ENCODE data around the gene GMDS. TPM values are rescaled to one million over a fixed set of nuclear protein-coding genes. Genes with fewer than 3 reads are reported as not detected.

The GMDS gene
- total RNA-seq, 1 donor from 2014 or later, result 27.0 TPM

DNA sequence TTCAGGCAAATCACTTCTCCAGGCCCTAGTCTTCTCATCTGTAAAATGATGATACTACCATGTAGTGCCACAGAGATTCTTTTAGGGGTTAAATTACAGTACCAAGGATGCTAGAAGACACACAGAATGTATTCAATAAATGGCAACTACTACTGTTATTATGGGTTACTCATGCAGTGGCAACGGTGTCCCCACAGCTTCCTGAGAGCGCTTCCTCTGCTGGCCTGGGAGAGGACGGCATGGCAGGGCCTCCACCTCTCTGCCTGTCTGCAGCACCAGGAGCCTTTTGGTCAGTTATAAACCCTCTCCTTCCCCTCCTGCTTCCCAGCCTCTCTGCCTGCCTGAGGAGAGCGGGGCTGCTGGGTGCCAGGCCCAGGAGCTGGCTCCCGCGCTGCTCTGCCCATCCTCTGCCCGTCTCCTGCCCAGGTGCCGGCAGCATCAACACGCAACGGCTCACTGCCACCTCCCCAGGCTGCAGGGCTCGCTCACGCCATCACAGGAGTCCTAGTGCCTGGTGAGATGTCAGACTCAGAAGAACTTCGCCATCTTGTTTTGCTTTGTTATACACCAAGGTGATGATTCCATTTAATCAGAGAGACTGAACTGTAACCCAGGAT lies 465.0 kb downstream of the GMDS start:
- no peak overlapping the region for H3K4me3 ChIP-seq (ENCODE audit: low read depth, low read length)
- no peaks in the 10 kb centered on the region for H3K27me3 ChIP-seq (ENCODE audit: control insufficient read depth, insufficient read depth, low read length)
- DNase-seq (ENCODE audit: low read depth), result no peak
- H3K36me3 ChIP-seq (ENCODE audit: control insufficient read depth, insufficient read depth, low read length), result no peaks in the 10 kb centered on the region
- no peak for TF ChIP-seq CTCF (IDR thresholded peaks at IDR 0.05; ENCODE audit: insufficient read depth, low read length, poor library complexity, severe bottlenecking)

GRCh38 chr6:1778686-1779235 lies 466.6 kb downstream of the GMDS start:
- Histone ChIP-seq H3K36me3 (ENCODE audit: control insufficient read depth, insufficient read depth, low read length) (no peaks in the 10 kb centered on the region), H3K4me3 (ENCODE audit: low read depth, low read length) (no peak overlapping the region), H3K27me3 (ENCODE audit: control insufficient read depth, insufficient read depth, low read length) (no peaks in the 10 kb centered on the region)
- no peak for DNase-seq (ENCODE audit: low read depth)
- no peak for TF ChIP-seq CTCF (IDR thresholded peaks at IDR 0.05; ENCODE audit: insufficient read depth, low read length, poor library complexity, severe bottlenecking)

DNA sequence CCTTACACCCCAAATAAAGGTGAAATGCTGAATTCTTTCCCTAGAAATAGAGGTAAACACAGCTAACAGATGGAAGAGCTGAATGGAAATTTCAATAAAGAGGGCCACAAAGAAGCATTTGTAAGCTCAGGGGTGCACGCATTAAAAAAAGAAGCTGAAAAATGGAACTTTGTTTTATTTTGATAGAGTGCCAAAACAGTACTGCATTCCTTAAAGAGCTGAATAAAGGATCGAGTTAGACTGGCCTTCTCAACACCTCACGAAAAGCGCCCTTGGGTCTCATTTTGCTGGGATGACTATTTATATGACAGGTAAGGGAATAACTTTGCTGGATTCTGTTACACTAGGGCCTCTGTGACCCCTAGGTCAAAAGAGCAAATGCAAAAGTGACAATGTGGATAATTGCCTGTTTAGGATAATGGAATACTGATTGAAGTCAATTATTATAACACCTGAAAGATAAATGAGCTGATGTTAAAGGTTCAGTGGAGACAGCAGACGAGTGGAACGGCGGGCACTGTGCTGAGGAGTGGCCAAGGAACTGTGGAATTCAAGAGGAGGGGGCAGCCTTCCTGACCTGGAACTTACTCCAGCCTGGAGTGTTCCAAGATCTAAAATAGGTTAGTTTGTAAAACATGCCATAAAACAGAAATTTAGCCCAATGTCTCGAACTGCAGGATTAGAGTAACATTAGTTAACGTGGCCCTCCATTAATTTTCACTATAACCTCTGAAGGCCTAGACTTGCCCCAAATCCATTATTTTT lies 467.3 kb downstream of the GMDS start:
- Histone ChIP-seq H3K36me3 (ENCODE audit: control insufficient read depth, insufficient read depth, low read length) (no peaks in the 10 kb centered on the region), H3K4me3 (ENCODE audit: low read depth, low read length) (no peak overlapping the region), H3K27me3 (ENCODE audit: control insufficient read depth, insufficient read depth, low read length) (no peaks in the 10 kb centered on the region)
- TF ChIP-seq CTCF (IDR thresholded peaks at IDR 0.05; ENCODE audit: insufficient read depth, low read length, poor library complexity, severe bottlenecking), result no peak
- no peak for DNase-seq (ENCODE audit: low read depth)

DNA sequence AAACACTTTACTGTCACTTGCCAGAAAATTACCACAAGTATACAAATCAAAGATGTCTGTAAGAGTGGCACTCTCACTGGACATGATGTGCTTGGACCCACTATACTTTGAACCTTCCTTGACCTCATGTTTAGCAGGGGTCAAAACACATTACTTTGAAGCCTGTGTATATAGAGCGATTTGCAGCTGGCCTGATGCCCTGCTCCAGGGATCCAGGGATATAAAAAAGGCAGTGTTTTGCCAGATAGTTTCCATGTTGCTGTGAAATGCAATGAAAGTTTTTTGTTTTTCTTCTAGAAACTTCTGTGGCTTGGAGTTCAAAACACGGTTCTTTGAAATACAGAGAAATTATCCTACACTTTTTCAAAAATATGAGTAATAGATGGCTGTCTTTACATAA lies 470.0 kb downstream of the GMDS start:
- no peak for TF ChIP-seq CTCF (IDR thresholded peaks at IDR 0.05; ENCODE audit: insufficient read depth, low read length, poor library complexity, severe bottlenecking)
- H3K4me3 ChIP-seq (ENCODE audit: low read depth, low read length), result no peak overlapping the region
- no peaks in the 10 kb centered on the region for H3K27me3 ChIP-seq (ENCODE audit: control insufficient read depth, insufficient read depth, low read length)
- no peaks in the 10 kb centered on the region for H3K36me3 ChIP-seq (ENCODE audit: control insufficient read depth, insufficient read depth, low read length)
- no peak for DNase-seq (ENCODE audit: low read depth)

DNA sequence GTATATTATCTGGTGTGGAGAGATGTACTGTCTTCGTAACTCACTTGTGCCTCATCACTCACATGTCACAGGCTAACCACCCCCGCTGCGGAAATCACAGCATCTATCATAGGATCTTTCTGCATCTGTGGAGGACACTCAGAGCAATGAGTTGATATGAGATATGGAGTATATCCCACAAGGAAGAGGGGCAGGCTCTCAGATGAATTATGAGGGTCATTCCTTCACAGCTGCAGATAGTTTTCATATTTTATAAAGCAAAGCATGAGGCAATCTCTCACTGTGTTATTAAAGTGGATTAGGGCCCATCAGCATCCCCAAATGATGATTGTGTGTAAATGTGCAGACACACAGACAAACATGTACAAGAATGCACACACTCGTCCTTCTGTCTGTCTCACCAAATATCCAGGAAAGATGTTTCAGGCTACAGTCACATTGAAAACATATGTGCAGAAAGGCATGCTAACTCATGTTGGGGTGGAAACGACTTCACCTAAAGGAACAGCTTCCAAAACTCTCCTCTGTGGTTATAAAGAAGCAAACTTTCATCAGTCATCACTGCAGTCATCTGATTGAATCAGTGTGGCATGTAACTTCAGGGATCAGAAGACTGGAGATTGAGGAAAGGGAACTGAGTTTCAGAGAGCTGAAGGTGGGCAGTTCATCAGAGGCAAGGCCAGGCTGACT lies 471.0 kb downstream of the GMDS start:
- TF ChIP-seq CTCF (IDR thresholded peaks at IDR 0.05; ENCODE audit: insufficient read depth, low read length, poor library complexity, severe bottlenecking), result no peak
- no peak for DNase-seq (ENCODE audit: low read depth)
- Histone ChIP-seq H3K4me3 (ENCODE audit: low read depth, low read length) (no peak overlapping the region), H3K36me3 (ENCODE audit: control insufficient read depth, insufficient read depth, low read length) (no peaks in the 10 kb centered on the region), H3K27me3 (ENCODE audit: control insufficient read depth, insufficient read depth, low read length) (no peaks in the 10 kb centered on the region)

All from kidney epithelial cell (primary cell).